OCI-LY7 (cell line): ENCODE data around the gene KCNK7. TPM values are rescaled to one million over a fixed set of nuclear protein-coding genes. Genes with fewer than 3 reads are reported as not detected.

Experiments
- BruUV-seq: library from RNA; stranded (reverse); fragments of 400-500 nt; replicated peaks from 2 replicates; lab custom pipeline; 2021; lab: Mats Ljungman, UMichigan
- CTCF ChIA-PET: fragments of 300-600 bp; sonication (Branson Sonifier 250); formaldehyde crosslinking; loops from one replicate; lab custom pipeline; 2022; ENCODE audit warnings: antibody characterized with exemption; ENCODE audit not compliant: unreplicated experiment; lab: Charles Lee
- POLR2A ChIA-PET: fragments of 300-600 bp; sonication (Branson Sonifier 250); formaldehyde crosslinking; loops from one replicate; lab custom pipeline; 2022; ENCODE audit warnings: antibody characterized with exemption; lab: Charles Lee
- DNase-seq: peaks from one replicate; pipeline ENCODE4 v3.0.0-alpha.2; 2015; ENCODE audit warnings: low spot score
- H2AFZ ChIP-seq: fragments of 200-600 bp; sonication (generic), shearing (Covaris generic); 2 replicates; pipeline ENCODE4 v1.6.1; 2014; ENCODE audit warnings: mild to moderate bottlenecking, antibody characterized with exemption, low read length, moderate library complexity
- H3K27ac ChIP-seq: fragments of 200-600 bp; sonication (generic); 2 replicates; pipeline ENCODE4 v1.5.1; 2014; ENCODE audit warnings: mixed run types, low read depth, mild to moderate bottlenecking, moderate library complexity, low read length, inconsistent platforms; ENCODE audit not compliant: poor library complexity, severe bottlenecking
- H3K36me3 ChIP-seq: fragments of 200-600 bp; sonication (generic); 2 replicates; pipeline ENCODE4 v1.6.1; 2014; ENCODE audit warnings: mild to moderate bottlenecking, antibody characterized with exemption, low read length, moderate library complexity, mixed read lengths; ENCODE audit not compliant: insufficient read depth
- H3K4me1 ChIP-seq: fragments of 200-600 bp; sonication (generic); 2 replicates; pipeline ENCODE4 v1.5.1; 2014; ENCODE audit warnings: mild to moderate bottlenecking, low read length; ENCODE audit not compliant: insufficient read depth, poor library complexity, severe bottlenecking
- H3K4me2 ChIP-seq: fragments of 200-600 bp; sonication (generic); 2 replicates; pipeline ENCODE4 v1.6.1; 2014; ENCODE audit warnings: mild to moderate bottlenecking, low read length
- H3K4me3 ChIP-seq: fragments of 200-600 bp; sonication (generic); 2 replicates; pipeline ENCODE4 v1.5.1; 2014; ENCODE audit warnings: mild to moderate bottlenecking, low read depth, low read length; ENCODE audit not compliant: poor library complexity, severe bottlenecking
- H3K79me2 ChIP-seq: fragments of 200-600 bp; sonication (generic); 2 replicates; pipeline ENCODE4 v1.6.1; 2016; ENCODE audit warnings: low read depth, mild to moderate bottlenecking, low read length, moderate library complexity, mixed read lengths; ENCODE audit not compliant: insufficient read depth
- H3K9me2 ChIP-seq: fragments of 200-600 bp; sonication (generic); 2 replicates; pipeline ENCODE4 v1.6.1; 2016; ENCODE audit warnings: mild to moderate bottlenecking, low read length, mixed read lengths; ENCODE audit not compliant: insufficient read depth
- H3K9me3 ChIP-seq: fragments of 200-600 bp; sonication (generic); 2 replicates; pipeline ENCODE4 v1.6.1; 2014; ENCODE audit warnings: mild to moderate bottlenecking, mixed run types, low read length, mixed read lengths
- H4K20me1 ChIP-seq: fragments of 200-600 bp; sonication (generic); 2 replicates; pipeline ENCODE4 v1.6.1; 2014; ENCODE audit warnings: mild to moderate bottlenecking, antibody characterized with exemption, low read length, moderate library complexity, mixed read lengths; ENCODE audit not compliant: insufficient read depth
- CTCF ChIP-seq: fragments of 200-600 bp; sonication (generic); conservative IDR thresholded peaks from 2 replicates; pipeline ENCODE4 v1.5.1; 2014; ENCODE audit warnings: mild to moderate bottlenecking, antibody characterized with exemption, low read length, moderate library complexity, mixed read lengths
- EZH2phosphoT487 ChIP-seq: fragments of 200-600 bp; sonication (generic); IDR thresholded peaks from 2 replicates; pipeline ENCODE4 v1.6.1; 2018; ENCODE audit warnings: low read depth, borderline replicate concordance, mild to moderate bottlenecking, mixed run types, antibody characterized with exemption, low read length, moderate library complexity, mixed read lengths
- intact Hi-C: fragments of 100-400 bp; cut with micrococcal nuclease; formaldehyde crosslinking; loops from one replicate; pipeline ENCODE4 v1.10.0; 2022; ENCODE audit not compliant: unreplicated experiment
- total RNA-seq, 2 experiments: library from RNA; depleted of rRNA in 1 of 2; stranded (reverse); fragments of >200 nt in 1 of 2; shearing (Covaris generic) in 1 of 2; gene quantifications; 2 replicates each; pipeline ENCODE4 v1.2.3, GENCODE V29; 2014 to 2022

The KCNK7 gene
- total RNA-seq, 2 experiments from 2014 or later = 0.68 to 1.4 TPM

DNA sequence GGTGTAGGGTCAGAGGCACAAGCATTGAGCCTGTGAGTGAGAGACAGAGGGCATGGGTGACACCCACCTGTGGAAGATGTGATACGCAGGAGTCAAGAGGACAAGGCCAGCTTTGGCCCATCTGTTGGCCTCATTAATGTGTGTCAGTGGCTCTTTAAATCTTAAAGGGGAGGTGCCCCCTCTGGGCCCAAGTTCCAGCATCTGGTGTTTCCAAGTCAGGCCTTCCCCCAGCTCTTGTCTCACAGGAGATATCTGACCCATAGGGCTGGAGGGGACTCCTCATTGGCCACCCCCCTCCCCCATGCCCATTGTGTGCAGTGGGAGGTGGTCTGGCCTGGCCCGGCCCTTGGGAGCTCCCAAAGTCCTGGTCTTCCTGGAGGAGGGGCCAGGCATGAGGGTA lies 8.9 kb downstream of the KCNK7 start:
- no peaks in the 10 kb centered on the region for H3K9me3 ChIP-seq
- H2AFZ ChIP-seq = no peak overlapping the region
- H3K9me2 ChIP-seq = no peaks in the 10 kb centered on the region
- no TSS peak for BruUV-seq
- no peaks in the 10 kb centered on the region for H3K79me2 ChIP-seq
- no peak overlapping the region for H3K4me2 ChIP-seq
- H3K4me1 ChIP-seq = peaks cover 36% of the 10 kb centered on the region
- no peak overlapping the region for H3K27ac ChIP-seq
- peaks cover 22% of the 10 kb centered on the region; the same call in 1 of the 2 replicates for H3K36me3 ChIP-seq
- TF ChIP-seq CTCF (no peak), EZH2phosphoT487 (no peak)
- no peaks in the 10 kb centered on the region for H4K20me1 ChIP-seq
- ChIA-PET CTCF (interaction anchor here (2.2 kb wide), 1 partner anchor 10 kb away, joined by 11 read pairs; no protein-coding TSS in a partner anchor), POLR2A (interaction anchor here (0.6 to 2.5 kb wide), 3 partner anchors 7 to 16 kb away, joined by 4 to 17 read pairs (median 7); partner anchors contain the start of gene EHBP1L1)
- no peak overlapping the region for H3K4me3 ChIP-seq
- DNase-seq = no peak
- intact Hi-C loops = no loop called here

GRCh38 chr11:65586247-65586630 lies 9.4 kb downstream of the KCNK7 start:
- H2AFZ ChIP-seq = no peak overlapping the region
- ChIA-PET CTCF (no interaction called here), POLR2A (interaction anchor here (0.6 kb wide), 1 partner anchor 17 kb away, joined by 4 read pairs; no protein-coding TSS in a partner anchor)
- no peak overlapping the region for H3K4me3 ChIP-seq
- no peaks in the 10 kb centered on the region for H3K9me2 ChIP-seq
- no peak for TF ChIP-seq CTCF
- no peak for DNase-seq
- no peaks in the 10 kb centered on the region for H3K79me2 ChIP-seq
- H3K4me2 ChIP-seq = no peak overlapping the region
- no peaks in the 10 kb centered on the region for H3K9me3 ChIP-seq
- intact Hi-C loops = no loop called here
- BruUV-seq = no TSS peak
- H3K36me3 ChIP-seq = peaks cover 27% of the 10 kb centered on the region; the same call in 1 of the 2 replicates
- H3K27ac ChIP-seq = no peak overlapping the region
- H4K20me1 ChIP-seq = no peaks in the 10 kb centered on the region
- H3K4me1 ChIP-seq = peaks cover 36% of the 10 kb centered on the region

DNA sequence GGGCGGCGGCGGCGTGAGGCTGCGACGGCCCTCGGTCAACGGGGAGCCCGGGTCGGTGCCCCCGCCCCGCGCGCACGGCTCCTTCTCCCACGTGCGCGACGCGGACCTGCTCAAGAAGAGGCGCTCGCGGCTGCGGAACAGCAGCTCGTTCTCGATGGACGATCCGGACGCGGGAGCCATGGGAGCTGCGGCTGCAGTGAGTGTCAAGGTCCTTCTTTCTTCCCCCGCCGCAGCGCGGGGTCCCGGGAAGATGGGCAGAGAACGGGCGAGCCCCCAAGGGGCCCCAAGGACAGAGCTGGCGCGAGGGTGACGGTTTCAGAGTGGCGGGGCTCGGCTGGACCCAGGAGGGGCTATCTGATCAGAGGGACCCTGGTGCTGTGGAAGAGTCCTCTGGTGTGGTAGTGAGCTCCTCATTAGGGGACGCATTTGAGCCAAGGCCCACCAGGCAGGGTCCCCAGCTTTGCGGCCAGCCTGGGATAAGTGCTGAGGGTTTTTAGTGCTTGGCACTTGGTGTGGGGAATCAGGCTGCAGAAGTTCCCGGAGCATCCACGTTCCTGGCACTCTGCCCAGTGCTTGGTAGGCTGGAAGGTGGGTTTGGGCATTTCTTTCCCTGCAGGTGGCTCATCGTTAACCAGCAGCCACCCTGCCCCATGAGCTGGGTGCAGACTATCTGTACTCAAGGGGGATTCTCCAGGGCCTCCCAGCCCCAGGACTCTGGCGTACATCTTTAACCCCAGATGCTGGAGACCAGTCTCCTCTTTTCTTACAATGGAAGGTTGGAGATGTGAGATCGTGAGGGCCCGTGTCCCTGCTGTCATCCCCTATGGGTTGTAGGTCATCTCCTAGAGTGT lies 10.0 kb downstream of the KCNK7 start:
- H3K36me3 ChIP-seq = peaks cover 32% of the 10 kb centered on the region

More for the DNA sequence above, 10.0 kb downstream of the KCNK7 start:
- DNase-seq = no peak
- TF ChIP-seq EZH2phosphoT487 (no peak), CTCF (no peak)
- no peak overlapping the region for H3K27ac ChIP-seq
- no TSS peak for BruUV-seq
- no peaks in the 10 kb centered on the region for H4K20me1 ChIP-seq
- H3K79me2 ChIP-seq = no peaks in the 10 kb centered on the region
- H3K4me1 ChIP-seq = peaks cover 36% of the 10 kb centered on the region
- POLR2A ChIA-PET = no interaction called here
- no peaks in the 10 kb centered on the region for H3K9me2 ChIP-seq
- H3K4me2 ChIP-seq = no peak overlapping the region
- intact Hi-C loops = no loop called here
- no peaks in the 10 kb centered on the region for H3K9me3 ChIP-seq
- H2AFZ ChIP-seq = no peak overlapping the region
- CTCF ChIA-PET = no interaction called here
- H3K4me3 ChIP-seq = no peak overlapping the region
